ENCODE data around the gene XRCC5.

DNA sequence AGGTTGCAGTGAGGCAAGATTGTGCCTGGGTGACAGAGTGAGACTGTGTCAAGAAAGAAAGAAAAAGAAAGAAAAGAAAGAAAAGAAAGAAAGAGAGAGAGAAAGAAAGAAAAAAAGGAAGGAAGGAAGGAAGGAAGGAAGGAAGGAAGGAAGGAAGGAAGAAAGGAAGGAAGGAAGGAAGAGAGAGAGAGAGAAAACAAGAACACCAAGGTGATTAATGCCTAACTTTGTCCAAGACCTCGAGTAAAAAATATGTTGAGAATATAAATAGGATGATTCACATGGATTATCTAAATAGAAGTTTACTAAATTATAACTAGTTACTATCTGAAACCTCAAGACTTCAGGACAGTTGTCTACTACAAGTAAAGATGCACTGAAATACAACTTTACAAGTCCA is 34.8 kb upstream of the XRCC5 start:
- TF ChIP-seq, protein P1, sequence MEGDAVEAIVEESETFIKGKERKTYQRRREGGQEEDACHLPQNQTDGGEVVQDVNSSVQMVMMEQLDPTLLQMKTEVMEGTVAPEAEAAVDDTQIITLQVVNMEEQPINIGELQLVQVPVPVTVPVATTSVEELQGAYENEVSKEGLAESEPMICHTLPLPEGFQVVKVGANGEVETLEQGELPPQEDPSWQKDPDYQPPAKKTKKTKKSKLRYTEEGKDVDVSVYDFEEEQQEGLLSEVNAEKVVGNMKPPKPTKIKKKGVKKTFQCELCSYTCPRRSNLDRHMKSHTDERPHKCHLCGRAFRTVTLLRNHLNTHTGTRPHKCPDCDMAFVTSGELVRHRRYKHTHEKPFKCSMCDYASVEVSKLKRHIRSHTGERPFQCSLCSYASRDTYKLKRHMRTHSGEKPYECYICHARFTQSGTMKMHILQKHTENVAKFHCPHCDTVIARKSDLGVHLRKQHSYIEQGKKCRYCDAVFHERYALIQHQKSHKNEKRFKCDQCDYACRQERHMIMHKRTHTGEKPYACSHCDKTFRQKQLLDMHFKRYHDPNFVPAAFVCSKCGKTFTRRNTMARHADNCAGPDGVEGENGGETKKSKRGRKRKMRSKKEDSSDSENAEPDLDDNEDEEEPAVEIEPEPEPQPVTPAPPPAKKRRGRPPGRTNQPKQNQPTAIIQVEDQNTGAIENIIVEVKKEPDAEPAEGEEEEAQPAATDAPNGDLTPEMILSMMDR (IDR thresholded peaks at IDR 0.05), result no peak
- TF ChIP-seq POLR2A (IDR thresholded peaks at IDR 0.05), result no peak
